Measurements from ENCODE around the gene ZBTB44.

ZBTB44 gene

GRCh38 chr11:130213979-130214281 is 100.8 kb downstream of the ZBTB44 start:
- peaks cover 22% of the 10 kb centered on the region for H3K27me3 Mint-ChIP-seq (ENCODE audit: low read depth, poor library complexity)
- no peak for DNase-seq
- no peaks in the 10 kb centered on the region for H3K36me3 Mint-ChIP-seq (ENCODE audit: low read depth)
- peaks cover 25% of the 10 kb centered on the region for H3K4me1 Mint-ChIP-seq
- H3K27ac Mint-ChIP-seq: no peak overlapping the region
- no peak for TF ChIP-seq CTCF (IDR thresholded peaks at IDR 0.05)
- no peaks in the 10 kb centered on the region for H3K9me3 Mint-ChIP-seq
- no peak overlapping the region for H3K4me3 Mint-ChIP-seq

- Mint-ChIP-seq H3K36me3 (ENCODE audit: low read depth) (no peaks in the 10 kb centered on the region), H3K4me3 (no peak overlapping the region), H3K27ac (no peak overlapping the region), H3K4me1 (peaks cover 29% of the 10 kb centered on the region), H3K27me3 (ENCODE audit: low read depth, poor library complexity) (peaks cover 22% of the 10 kb centered on the region), H3K9me3 (no peaks in the 10 kb centered on the region)
- peak; percentile 89 for DNase-seq
- TF ChIP-seq CTCF (IDR thresholded peaks at IDR 0.05): peak; percentile 91
Observed at GRCh38 chr11:130213143-130213978, 101.4 kb downstream of the ZBTB44 start.

- Mint-ChIP-seq H3K4me1 (peaks cover 26% of the 10 kb centered on the region), H3K4me3 (no peak overlapping the region), H3K36me3 (ENCODE audit: low read depth) (no peaks in the 10 kb centered on the region), H3K9me3 (no peaks in the 10 kb centered on the region), H3K27me3 (ENCODE audit: low read depth, poor library complexity) (peaks cover 22% of the 10 kb centered on the region), H3K27ac (no peak overlapping the region)
- DNase-seq: no peak
- no peak for TF ChIP-seq CTCF (IDR thresholded peaks at IDR 0.05)
Observed at GRCh38 chr11:130212431-130212961, 102.2 kb downstream of the ZBTB44 start.

GRCh38 chr11:130211781-130212401 is 102.8 kb downstream of the ZBTB44 start:
- DNase-seq: no peak
- no peak for TF ChIP-seq CTCF (IDR thresholded peaks at IDR 0.05)
- Mint-ChIP-seq H3K9me3 (no peaks in the 10 kb centered on the region), H3K36me3 (ENCODE audit: low read depth) (no peaks in the 10 kb centered on the region), H3K27me3 (ENCODE audit: low read depth, poor library complexity) (peaks cover 26% of the 10 kb centered on the region), H3K27ac (no peak overlapping the region), H3K4me3 (no peak overlapping the region), H3K4me1 (peaks cover 19% of the 10 kb centered on the region)

- H3K36me3 Mint-ChIP-seq (ENCODE audit: low read depth): no peaks in the 10 kb centered on the region
- no peak for DNase-seq
- no peak for TF ChIP-seq CTCF (IDR thresholded peaks at IDR 0.05)
- H3K9me3 Mint-ChIP-seq: no peaks in the 10 kb centered on the region
- H3K27ac Mint-ChIP-seq: no peak overlapping the region
- peaks cover 12% of the 10 kb centered on the region for H3K4me1 Mint-ChIP-seq
- peaks cover 27% of the 10 kb centered on the region for H3K27me3 Mint-ChIP-seq (ENCODE audit: low read depth, poor library complexity)
- H3K4me3 Mint-ChIP-seq: no peak overlapping the region
Observed at GRCh38 chr11:130211144-130211543, 103.6 kb downstream of the ZBTB44 start.

All from nephron progenitor cell (in vitro differentiated cells).